Trophoblast cell (in vitro differentiated cells and primary cell): ENCODE measurements around the gene CPSF6.
"Not testable (repeated sequence)": the region's sequence is repeated elsewhere in the genome, so short reads cannot be mapped to it uniquely, and the experiment has no call there.

Source experiments
- DNase-seq, 2 donors: peaks; one replicate each; pipeline ENCODE4 v3.0.0-alpha.2; 2016
- H2AFZ ChIP-seq: 2 replicates; pipeline ENCODE4 v1.6.1; 2013; ENCODE audit warnings: low read length, moderate library complexity, mild to moderate bottlenecking; ENCODE audit not compliant: insufficient read depth, poor library complexity
- H2AK5ac ChIP-seq: 2 replicates; pipeline ENCODE4 v1.6.1; 2013; ENCODE audit warnings: mild to moderate bottlenecking, low read length
- H2BK120ac ChIP-seq: 2 replicates; pipeline ENCODE4 v1.6.1; 2013; ENCODE audit warnings: low read length, mild to moderate bottlenecking, moderate library complexity; ENCODE audit not compliant: insufficient read depth, poor library complexity
- H2BK12ac ChIP-seq: 2 replicates; pipeline ENCODE4 v1.6.1; 2013; ENCODE audit warnings: mild to moderate bottlenecking, low read length, moderate library complexity
- H2BK5ac ChIP-seq: 2 replicates; pipeline ENCODE4 v1.6.1; 2013; ENCODE audit warnings: low read length, low read depth, moderate library complexity, mild to moderate bottlenecking; ENCODE audit not compliant: poor library complexity
- H3K14ac ChIP-seq: 2 replicates; pipeline ENCODE4 v1.6.1; 2013; ENCODE audit warnings: mild to moderate bottlenecking, low read length
- H3K18ac ChIP-seq: 2 replicates; pipeline ENCODE4 v1.6.1; 2013; ENCODE audit warnings: mild to moderate bottlenecking, low read length
- H3K23ac ChIP-seq: 2 replicates; pipeline ENCODE4 v1.6.1; 2013; ENCODE audit warnings: low read length
- H3K27ac ChIP-seq: 2 replicates; pipeline ENCODE4 v1.5.1; 2013; ENCODE audit warnings: low read depth, mild to moderate bottlenecking, inconsistent platforms, low read length, moderate library complexity
- H3K27me3 ChIP-seq: 2 replicates; pipeline ENCODE4 v1.6.1; 2013; ENCODE audit warnings: inconsistent platforms, mild to moderate bottlenecking, low read length, moderate library complexity; ENCODE audit not compliant: insufficient read depth
- H3K36me3 ChIP-seq, 2 experiments: 1 replicate in 1 of 2; 2 replicates in 1 of 2; pipeline ENCODE4 v1.6.1; 2013; ENCODE audit warnings: low read length in 2 of 2, mild to moderate bottlenecking in 2 of 2, moderate library complexity in 1 of 2; ENCODE audit not compliant: insufficient read depth in 2 of 2, control insufficient read depth in 1 of 2
- H3K4ac ChIP-seq: 2 replicates; pipeline ENCODE4 v1.6.1; 2013; ENCODE audit warnings: low read depth, mild to moderate bottlenecking, low read length, moderate library complexity
- H3K4me1 ChIP-seq, 2 experiments: 1 replicate in 1 of 2; 2 replicates in 1 of 2; pipeline ENCODE4 v1.6.1; 2013; ENCODE audit warnings: low read length in 2 of 2, mild to moderate bottlenecking in 2 of 2, moderate library complexity in 1 of 2; ENCODE audit not compliant: insufficient read depth in 2 of 2, control insufficient read depth in 1 of 2
- H3K4me2 ChIP-seq: 2 replicates; pipeline ENCODE4 v1.6.1; 2013; ENCODE audit warnings: inconsistent platforms, mild to moderate bottlenecking, low read length, moderate library complexity
- H3K4me3 ChIP-seq: 2 replicates; pipeline ENCODE4 v1.5.1; 2013; ENCODE audit warnings: mild to moderate bottlenecking, low read depth, low read length, inconsistent platforms
- H3K79me1 ChIP-seq: one replicate; pipeline ENCODE4 v1.6.1; 2013; ENCODE audit warnings: low read length
- H3K79me2 ChIP-seq: 2 replicates; pipeline ENCODE4 v1.6.1; 2013; ENCODE audit warnings: low read length, mild to moderate bottlenecking; ENCODE audit not compliant: control insufficient read depth, insufficient read depth, poor library complexity
- H3K9ac ChIP-seq: 2 replicates; pipeline ENCODE4 v1.6.1; 2013; ENCODE audit warnings: mild to moderate bottlenecking, low read length
- H3K9me3 ChIP-seq: 2 replicates; pipeline ENCODE4 v1.6.1; 2013; ENCODE audit warnings: low read depth, mild to moderate bottlenecking, control low read depth, inconsistent platforms, low read length; ENCODE audit not compliant: insufficient read depth
- H4K12ac ChIP-seq: 2 replicates; pipeline ENCODE4 v1.6.1; 2013; ENCODE audit warnings: low read depth, mild to moderate bottlenecking, low read length, moderate library complexity
- H4K8ac ChIP-seq: 2 replicates; pipeline ENCODE4 v1.6.1; 2013; ENCODE audit warnings: low read depth, mild to moderate bottlenecking, low read length, moderate library complexity
- H4K91ac ChIP-seq: one replicate; pipeline ENCODE4 v1.6.1; 2013; ENCODE audit warnings: low read depth, mild to moderate bottlenecking, low read length, moderate library complexity
- WGBS: extraction: QIAGEN DNeasy Blood & Tissue Kit; methylation state at CpG from one replicate; pipeline ENCODE4 v1.1.7; 2013; ENCODE audit warnings: missing lambda C conversion rate; ENCODE audit not compliant: insufficient read length, insufficient coverage; ENCODE audit errors: extremely low coverage; 5-methylcytosine and 5-hydroxymethylcytosine counted together

CPSF6 gene

DNA sequence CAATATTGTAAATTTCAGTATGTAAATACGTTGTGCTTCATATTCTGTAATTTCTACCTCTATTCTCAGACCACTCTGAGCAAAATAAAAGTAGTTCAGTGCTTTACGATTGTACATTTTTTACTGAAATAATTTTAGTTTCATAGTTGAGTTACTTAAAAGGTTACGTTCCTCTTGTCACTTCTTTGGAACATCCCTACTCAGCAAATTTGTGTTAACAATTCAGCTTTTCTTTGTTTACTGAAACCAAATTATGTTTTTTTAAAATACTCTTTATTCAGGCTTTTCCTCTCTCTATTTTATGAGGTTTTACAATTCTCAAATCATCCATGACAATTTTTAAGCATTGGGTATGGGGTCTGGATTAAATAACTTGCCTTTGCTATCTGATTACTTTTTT, 25.8 kb downstream of the CPSF6 start:
- Histone ChIP-seq H2BK5ac (no peak overlapping the region), H4K8ac (no peak overlapping the region), H3K27me3 (no peaks in the 10 kb centered on the region), H2AFZ (no peak overlapping the region), H3K4me2 (no peak overlapping the region), H4K91ac (no peak overlapping the region), H2AK5ac (no peak overlapping the region), H3K79me2 (no peaks in the 10 kb centered on the region), H3K79me1 (no peaks in the 10 kb centered on the region), H2BK120ac (no peak overlapping the region), H3K4me1 (no peaks in the 10 kb centered on the region), H3K18ac (no peak overlapping the region), H3K23ac (no peak overlapping the region), H3K4me3 (no peak overlapping the region), H3K36me3 (peaks cover 8 to 11% of the 10 kb centered on the region in 2 experiments), H3K14ac (no peak overlapping the region), H2BK12ac (no peak overlapping the region), H3K9me3 (no peaks in the 10 kb centered on the region), H3K4ac (no peak overlapping the region), H3K27ac (no peak overlapping the region), H3K9ac (no peak overlapping the region), H4K12ac (no peak overlapping the region)
- no peak for DNase-seq
- no CpG with 5 or more reads among the region's 3 CpGs for WGBS

DNA sequence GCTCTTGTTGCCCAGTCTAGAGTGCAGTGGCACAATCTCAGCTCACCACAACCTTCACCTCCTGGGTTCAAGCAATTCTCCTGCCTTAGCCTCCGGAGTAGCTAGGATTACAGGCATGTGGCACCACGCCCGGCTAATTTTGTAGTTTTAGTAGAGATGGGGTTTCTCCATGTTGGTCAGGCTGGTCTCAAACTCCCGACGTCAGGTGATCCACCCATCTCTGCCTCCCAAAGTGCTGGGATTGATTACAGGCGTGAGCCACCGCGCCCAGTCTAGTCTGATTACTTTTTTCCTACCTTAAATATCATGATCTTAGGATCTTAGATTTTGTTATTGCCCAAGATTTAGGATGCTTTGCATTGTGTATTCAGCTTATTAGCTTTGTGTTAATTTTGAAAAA, 26.3 kb downstream of the CPSF6 start:
- H4K8ac ChIP-seq, H3K79me2 ChIP-seq, H3K14ac ChIP-seq, H3K23ac ChIP-seq, H2BK5ac ChIP-seq, H3K9ac ChIP-seq, H2AFZ ChIP-seq, H3K4me1 ChIP-seq, H4K12ac ChIP-seq, H3K4me2 ChIP-seq, H3K4ac ChIP-seq, H3K9me3 ChIP-seq, H3K27me3 ChIP-seq, DNase-seq, H2BK120ac ChIP-seq, H4K91ac ChIP-seq, H3K79me1 ChIP-seq, H3K27ac ChIP-seq, H2AK5ac ChIP-seq, H2BK12ac ChIP-seq, H3K18ac ChIP-seq, H3K4me3 ChIP-seq: not testable (repeated sequence)
- WGBS, result no CpG with 5 or more reads among the region's 8 CpGs
- H3K36me3 ChIP-seq, result peaks cover 7 to 10% of the 10 kb centered on the region in 2 experiments

- H3K36me3 ChIP-seq, result peaks cover 6 to 8% of the 10 kb centered on the region in 2 experiments
- no peak overlapping the region for H3K4me2 ChIP-seq
- no peak overlapping the region for H3K4ac ChIP-seq
- H4K12ac ChIP-seq, result no peak overlapping the region
- no peak overlapping the region for H3K14ac ChIP-seq
- H3K27ac ChIP-seq, result no peak overlapping the region
- H4K8ac ChIP-seq, result no peak overlapping the region
- H3K18ac ChIP-seq, result no peak overlapping the region
- no peak overlapping the region for H3K4me3 ChIP-seq
- H2AFZ ChIP-seq, result no peak overlapping the region
- H3K27me3 ChIP-seq, result no peaks in the 10 kb centered on the region
- H3K9ac ChIP-seq, result no peak overlapping the region
- H3K4me1 ChIP-seq, result no peaks in the 10 kb centered on the region
- DNase-seq, result no peak
- H2BK12ac ChIP-seq, result no peak overlapping the region
- no peaks in the 10 kb centered on the region for H3K79me2 ChIP-seq
- H3K79me1 ChIP-seq, result no peaks in the 10 kb centered on the region
- no peak overlapping the region for H4K91ac ChIP-seq
- H3K23ac ChIP-seq, result no peak overlapping the region
- no peak overlapping the region for H2AK5ac ChIP-seq
- WGBS, result 100% methylated on average over 1 of the region's 3 CpGs
- H2BK120ac ChIP-seq, result no peak overlapping the region
- no peaks in the 10 kb centered on the region for H3K9me3 ChIP-seq
- H2BK5ac ChIP-seq, result no peak overlapping the region
These were observed 26.8 kb downstream of the CPSF6 start for GRCh38 chr12:69266036-69266635.

- Histone ChIP-seq H3K27ac (no peak overlapping the region), H3K9ac (no peak overlapping the region), H3K36me3 (peaks cover 0 to 2% of the 10 kb centered on the region in 2 experiments), H2AFZ (no peak overlapping the region), H2BK12ac (no peak overlapping the region), H2BK5ac (no peak overlapping the region), H3K27me3 (no peaks in the 10 kb centered on the region), H3K9me3 (no peaks in the 10 kb centered on the region), H4K91ac (no peak overlapping the region), H3K14ac (no peak overlapping the region), H2BK120ac (no peak overlapping the region), H2AK5ac (no peak overlapping the region), H3K4me1 (no peaks in the 10 kb centered on the region), H3K4me2 (no peak overlapping the region), H3K23ac (no peak overlapping the region), H3K18ac (no peak overlapping the region), H3K79me2 (no peaks in the 10 kb centered on the region), H4K8ac (no peak overlapping the region), H3K4ac (no peak overlapping the region), H3K79me1 (no peaks in the 10 kb centered on the region), H4K12ac (no peak overlapping the region), H3K4me3 (no peak overlapping the region)
- WGBS, result no CpG with 5 or more reads among the region's 2 CpGs
- DNase-seq, result no peak
These were observed 30.4 kb downstream of the CPSF6 start for GRCh38 chr12:69269736-69270135.
